Fibroblast of the aortic adventitia (primary cell): ENCODE data around the gene MYBPC3. TPM values are rescaled to one million over a fixed set of nuclear protein-coding genes. Genes with fewer than 3 reads are reported as not detected.

Experiments used
- DNase-seq: peaks from one replicate; pipeline ENCODE4 v3.0.0-alpha.2; 2010; ENCODE audit warnings: low read depth
- H3K4me3 ChIP-seq: 2 replicates; pipeline ENCODE4 v1.5.1; 2011; ENCODE audit warnings: low read depth, mild to moderate bottlenecking, control low read depth, low read length, moderate library complexity
- CTCF ChIP-seq: IDR thresholded peaks from 2 replicates; pipeline ENCODE4 v1.5.1; 2011; ENCODE audit warnings: mild to moderate bottlenecking, low read length, control low read depth, inconsistent platforms; ENCODE audit not compliant: insufficient read depth
- total RNA-seq: library from RNA; depleted of rRNA; stranded (reverse); fragments of >200 nt; gene quantifications from 2 replicates; pipeline ENCODE4 v1.2.3, GENCODE V29; 2012; ENCODE audit warnings: low replicate concordance

MYBPC3 gene
- total RNA-seq, 1 donor: not detected

- H3K4me3 ChIP-seq: no peak overlapping the region
- TF ChIP-seq CTCF: no peak
- no peak for DNase-seq
These were observed 42.9 kb upstream of the MYBPC3 start for GRCh38 chr11:47395223-47396048.

GRCh38 chr11:47394322-47395222, 42.1 kb upstream of the MYBPC3 start:
- no peak for DNase-seq
- TF ChIP-seq CTCF: no peak
- H3K4me3 ChIP-seq: no peak overlapping the region

GRCh38 chr11:47394050-47394321, 41.5 kb upstream of the MYBPC3 start:
- no peak overlapping the region for H3K4me3 ChIP-seq
- no peak for DNase-seq
- no peak for TF ChIP-seq CTCF

GRCh38 chr11:47393163-47394049, 40.9 kb upstream of the MYBPC3 start:
- TF ChIP-seq CTCF: no peak
- DNase-seq: peak; percentile 47
- no peak overlapping the region for H3K4me3 ChIP-seq

GRCh38 chr11:47392546-47393162, 40.2 kb upstream of the MYBPC3 start:
- TF ChIP-seq CTCF: no peak
- H3K4me3 ChIP-seq: no peak overlapping the region
- no peak for DNase-seq
